MV-4-11 (cell line): ENCODE measurements around the gene MUC12.
"Not testable (repeated sequence)": the region's sequence is repeated elsewhere in the genome, so short reads cannot be mapped to it uniquely, and the experiment has no call there.

Experiments used
- DNase-seq: peaks from one replicate; lab custom pipeline; 2025; lab: John Stamatoyannopoulos, UW

MUC12 gene

GRCh38 chr7:100969066-100969615 lies at the start of gene MUC12:
MUC12 (plus strand) TSS chr7:100969565; CDS start chr7:100969623, 58 bp downstream.
- DNase-seq, result no peak

GRCh38 chr7:100919779-100920437 lies 49.5 kb upstream of the MUC12 start:
- not testable (repeated sequence) for DNase-seq

GRCh38 chr7:100921039-100921438 lies 48.3 kb upstream of the MUC12 start:
- no peak for DNase-seq

- DNase-seq, result not testable (repeated sequence)
Observed at GRCh38 chr7:100923616-100924015, 45.7 kb upstream of the MUC12 start.

GRCh38 chr7:100929808-100930174 lies 39.6 kb upstream of the MUC12 start:
- no peak for DNase-seq

GRCh38 chr7:100933734-100934133 lies 35.6 kb upstream of the MUC12 start:
- no peak for DNase-seq

GRCh38 chr7:100935381-100935780 lies 34.0 kb upstream of the MUC12 start:
- DNase-seq, result not testable (repeated sequence)

GRCh38 chr7:100936167-100936566 lies 33.2 kb upstream of the MUC12 start:
- DNase-seq, result not testable (repeated sequence)

GRCh38 chr7:100942045-100942774 lies 27.2 kb upstream of the MUC12 start:
- peak; percentile 16 for DNase-seq

GRCh38 chr7:100943693-100944092 lies 25.7 kb upstream of the MUC12 start:
- DNase-seq, result no peak

GRCh38 chr7:100944138-100944537 lies 25.2 kb upstream of the MUC12 start:
- DNase-seq, result no peak

- no peak for DNase-seq
Observed at GRCh38 chr7:100946111-100946510, 23.3 kb upstream of the MUC12 start.

- peak; percentile 22 for DNase-seq
Observed at GRCh38 chr7:100946766-100947365, 22.5 kb upstream of the MUC12 start.

GRCh38 chr7:100947792-100948191 lies 21.6 kb upstream of the MUC12 start:
- no peak for DNase-seq

- DNase-seq, result no peak
Observed at GRCh38 chr7:100949227-100949932, 20.0 kb upstream of the MUC12 start, which contains the start of gene MUC3A. MUC3A (plus strand) TSS chr7:100949534; CDS start chr7:100949625, 91 bp downstream.

GRCh38 chr7:100949933-100950443 lies 19.4 kb upstream of the MUC12 start:
- DNase-seq, result no peak

- no peak for DNase-seq
Observed at GRCh38 chr7:100951172-100951571, 18.2 kb upstream of the MUC12 start.

GRCh38 chr7:100951888-100952560 lies 17.3 kb upstream of the MUC12 start:
- no peak for DNase-seq

GRCh38 chr7:100952641-100953040 lies 16.7 kb upstream of the MUC12 start:
- DNase-seq, result no peak

GRCh38 chr7:100957832-100958421 lies 11.4 kb upstream of the MUC12 start:
- no peak for DNase-seq

- no peak for DNase-seq
Observed at GRCh38 chr7:100959894-100960293, 9.5 kb upstream of the MUC12 start.
